GM12878 (cell line): ENCODE results near the gene ALDH3B2.
"Not testable (repeated sequence)": the region's sequence is repeated elsewhere in the genome, so short reads cannot be mapped to it uniquely, and the experiment has no call there.

Experiments used
- BACH1 ChIP-seq: fragments of 450-650 bp; IDR thresholded peaks from 2 replicates; pipeline ENCODE4 v1.6.1; 2017; ENCODE audit warnings: mild to moderate bottlenecking, borderline replicate concordance
- BHLHE40 ChIP-seq, 2 experiments: fragments of 450-650 bp in 1 of 2; IDR thresholded peaks; 2 replicates each; pipeline ENCODE4 v1.6.1; 2011 to 2017; ENCODE audit warnings: low read depth in 2 of 2, borderline replicate concordance in 1 of 2, improper control_type of control experiment in 1 of 2, low read length in 1 of 2, mild to moderate bottlenecking in 1 of 2
- HCFC1 ChIP-seq: fragments of 150-350 bp; IDR thresholded peaks from 2 replicates; pipeline ENCODE4 v1.6.1; 2014; ENCODE audit warnings: low read length
- HDAC6 ChIP-seq: fragments of 200-600 bp; sonication (generic); IDR thresholded peaks from one replicate; pipeline ENCODE4 v1.8.0; 2017; ENCODE audit warnings: antibody characterized with exemption; ENCODE audit not compliant: unreplicated experiment
- MYC ChIP-seq: IDR thresholded peaks from 2 replicates; pipeline ENCODE4 v1.6.1; 2011; ENCODE audit warnings: mild to moderate bottlenecking, low read length, moderate library complexity, inconsistent platforms; ENCODE audit not compliant: insufficient read depth, insufficient replicate concordance, insufficient read length, severe bottlenecking
- NR2C2 ChIP-seq: IDR thresholded peaks from 2 replicates; pipeline ENCODE4 v1.6.1; 2011; ENCODE audit warnings: borderline replicate concordance, low read depth; ENCODE audit not compliant: control insufficient read depth, insufficient read length
- POLR2AphosphoS5 ChIP-seq: IDR thresholded peaks from 2 replicates; pipeline ENCODE4 v1.6.1; 2011; ENCODE audit warnings: mild to moderate bottlenecking, low read length, inconsistent platforms
- RCOR1 ChIP-seq: conservative IDR thresholded peaks from 2 replicates; pipeline ENCODE4 v1.6.1; 2012; ENCODE audit warnings: low read depth, low read length, improper control_type of control experiment
- SMC3 ChIP-seq: IDR thresholded peaks from 2 replicates; pipeline ENCODE4 v1.6.1; 2011; ENCODE audit warnings: low read length, improper control_type of control experiment, borderline replicate concordance
- ZNF274 ChIP-seq: IDR thresholded peaks from one replicate; pipeline ENCODE4 v1.8.0; 2011; ENCODE audit not compliant: insufficient read length, insufficient read depth
- TF ChIP-seq, protein P1 (sequence below), 3 experiments: IDR thresholded peaks in 2 of 3; conservative IDR thresholded peaks in 1 of 3; 2 replicates each; pipeline ENCODE4 v1.5.1; 2011; ENCODE audit warnings: low read depth in 3 of 3, low read length in 3 of 3, mild to moderate bottlenecking in 3 of 3, control low read depth in 2 of 3, moderate library complexity in 2 of 3, inconsistent platforms in 1 of 3, mixed read lengths in 1 of 3; ENCODE audit not compliant: control insufficient read depth in 2 of 3, insufficient read depth in 1 of 3; ENCODE audit errors: extremely low read depth in 1 of 3
- TF ChIP-seq, protein P2 (sequence below): fragments of 450-650 bp; IDR thresholded peaks from 2 replicates; pipeline ENCODE4 v1.6.1; 2017; ENCODE audit warnings: antibody characterized with exemption, mild to moderate bottlenecking, moderate library complexity

- TF ChIP-seq POLR2AphosphoS5; SMC3; NR2C2; HDAC6; ZNF274; RCOR1; BHLHE40 (IDR thresholded peaks at IDR 0.05; ENCODE audit: borderline replicate concordance in 1 of 2, low read depth in 2 of 2, low read length in 1 of 2); BACH1; MYC; HCFC1: not testable (repeated sequence)
- TF ChIP-seq, protein P1, sequence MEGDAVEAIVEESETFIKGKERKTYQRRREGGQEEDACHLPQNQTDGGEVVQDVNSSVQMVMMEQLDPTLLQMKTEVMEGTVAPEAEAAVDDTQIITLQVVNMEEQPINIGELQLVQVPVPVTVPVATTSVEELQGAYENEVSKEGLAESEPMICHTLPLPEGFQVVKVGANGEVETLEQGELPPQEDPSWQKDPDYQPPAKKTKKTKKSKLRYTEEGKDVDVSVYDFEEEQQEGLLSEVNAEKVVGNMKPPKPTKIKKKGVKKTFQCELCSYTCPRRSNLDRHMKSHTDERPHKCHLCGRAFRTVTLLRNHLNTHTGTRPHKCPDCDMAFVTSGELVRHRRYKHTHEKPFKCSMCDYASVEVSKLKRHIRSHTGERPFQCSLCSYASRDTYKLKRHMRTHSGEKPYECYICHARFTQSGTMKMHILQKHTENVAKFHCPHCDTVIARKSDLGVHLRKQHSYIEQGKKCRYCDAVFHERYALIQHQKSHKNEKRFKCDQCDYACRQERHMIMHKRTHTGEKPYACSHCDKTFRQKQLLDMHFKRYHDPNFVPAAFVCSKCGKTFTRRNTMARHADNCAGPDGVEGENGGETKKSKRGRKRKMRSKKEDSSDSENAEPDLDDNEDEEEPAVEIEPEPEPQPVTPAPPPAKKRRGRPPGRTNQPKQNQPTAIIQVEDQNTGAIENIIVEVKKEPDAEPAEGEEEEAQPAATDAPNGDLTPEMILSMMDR (IDR thresholded peaks at IDR 0.05 in 2 of 3, conservative IDR thresholded peaks at IDR 0.05 in 1 of 3; ENCODE audit: control insufficient read depth in 2 of 3, extremely low read depth in 1 of 3, insufficient read depth in 1 of 3, low read depth in 3 of 3, low read length in 3 of 3), result not testable (repeated sequence)
- TF ChIP-seq, protein P2, sequence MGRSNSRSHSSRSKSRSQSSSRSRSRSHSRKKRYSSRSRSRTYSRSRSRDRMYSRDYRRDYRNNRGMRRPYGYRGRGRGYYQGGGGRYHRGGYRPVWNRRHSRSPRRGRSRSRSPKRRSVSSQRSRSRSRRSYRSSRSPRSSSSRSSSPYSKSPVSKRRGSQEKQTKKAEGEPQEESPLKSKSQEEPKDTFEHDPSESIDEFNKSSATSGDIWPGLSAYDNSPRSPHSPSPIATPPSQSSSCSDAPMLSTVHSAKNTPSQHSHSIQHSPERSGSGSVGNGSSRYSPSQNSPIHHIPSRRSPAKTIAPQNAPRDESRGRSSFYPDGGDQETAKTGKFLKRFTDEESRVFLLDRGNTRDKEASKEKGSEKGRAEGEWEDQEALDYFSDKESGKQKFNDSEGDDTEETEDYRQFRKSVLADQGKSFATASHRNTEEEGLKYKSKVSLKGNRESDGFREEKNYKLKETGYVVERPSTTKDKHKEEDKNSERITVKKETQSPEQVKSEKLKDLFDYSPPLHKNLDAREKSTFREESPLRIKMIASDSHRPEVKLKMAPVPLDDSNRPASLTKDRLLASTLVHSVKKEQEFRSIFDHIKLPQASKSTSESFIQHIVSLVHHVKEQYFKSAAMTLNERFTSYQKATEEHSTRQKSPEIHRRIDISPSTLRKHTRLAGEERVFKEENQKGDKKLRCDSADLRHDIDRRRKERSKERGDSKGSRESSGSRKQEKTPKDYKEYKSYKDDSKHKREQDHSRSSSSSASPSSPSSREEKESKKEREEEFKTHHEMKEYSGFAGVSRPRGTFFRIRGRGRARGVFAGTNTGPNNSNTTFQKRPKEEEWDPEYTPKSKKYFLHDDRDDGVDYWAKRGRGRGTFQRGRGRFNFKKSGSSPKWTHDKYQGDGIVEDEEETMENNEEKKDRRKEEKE, result not testable (repeated sequence)
Measured at GRCh38 chr11:67659651-67660165, 14.7 kb downstream of the ALDH3B2 start.
